HPDE6-E6E7 (cell line): ENCODE data around the gene TMC3.

Experiments
- DNase-seq: peaks from one replicate; pipeline ENCODE4 v3.0.0; 2011; ENCODE audit warnings: missing footprints; ENCODE audit errors: extremely low spot score

The TMC3 gene

GRCh38 chr15:81322676-81323253 is 51.2 kb downstream of the TMC3 start:
- no peak for DNase-seq

DNA sequence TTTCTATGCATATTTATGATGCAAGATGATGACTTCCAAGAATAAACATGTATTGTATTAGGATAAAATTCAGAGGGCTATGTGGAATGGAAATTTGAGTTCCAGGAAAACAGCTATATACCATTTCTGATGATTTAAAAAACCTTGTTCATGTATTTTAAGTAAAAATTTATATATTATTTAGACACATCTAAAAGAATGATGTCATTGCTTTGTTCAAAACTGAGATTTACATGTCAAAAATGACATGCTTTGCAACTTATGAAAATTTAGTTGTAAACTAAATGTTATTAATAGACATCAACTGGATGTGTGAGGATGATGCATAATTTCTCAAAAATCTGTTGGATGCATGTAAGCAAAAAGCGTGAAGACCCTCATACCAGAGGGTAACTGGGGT is 52.3 kb downstream of the TMC3 start:
- no peak for DNase-seq

DNA sequence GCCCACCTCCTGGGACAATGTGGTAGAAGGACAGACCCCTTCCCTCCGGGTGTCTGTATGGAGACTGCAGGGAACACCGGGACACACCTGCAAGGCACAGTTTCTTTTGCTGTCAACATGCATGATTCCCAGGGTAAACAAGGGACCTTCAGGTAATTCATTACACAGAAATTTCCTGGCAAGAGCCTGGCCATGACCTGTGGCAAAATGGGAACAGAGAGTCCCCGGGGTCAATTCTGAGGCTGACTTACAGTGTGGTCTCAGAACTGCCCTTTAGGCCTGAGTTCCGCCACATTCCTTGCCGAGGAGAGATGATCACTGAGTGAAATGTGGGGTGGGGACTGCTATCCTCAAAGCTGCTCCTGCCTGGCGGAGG is 56.4 kb downstream of the TMC3 start:
- no peak for DNase-seq

- DNase-seq: no peak
These were observed 57.7 kb downstream of the TMC3 start for GRCh38 chr15:81316267-81316666.

GRCh38 chr15:81315452-81316175 is 58.4 kb downstream of the TMC3 start:
- no peak for DNase-seq

GRCh38 chr15:81314378-81314777 is 59.6 kb downstream of the TMC3 start:
- DNase-seq: no peak

- DNase-seq: no peak
These were observed 60.3 kb downstream of the TMC3 start for GRCh38 chr15:81313686-81314085.

DNA sequence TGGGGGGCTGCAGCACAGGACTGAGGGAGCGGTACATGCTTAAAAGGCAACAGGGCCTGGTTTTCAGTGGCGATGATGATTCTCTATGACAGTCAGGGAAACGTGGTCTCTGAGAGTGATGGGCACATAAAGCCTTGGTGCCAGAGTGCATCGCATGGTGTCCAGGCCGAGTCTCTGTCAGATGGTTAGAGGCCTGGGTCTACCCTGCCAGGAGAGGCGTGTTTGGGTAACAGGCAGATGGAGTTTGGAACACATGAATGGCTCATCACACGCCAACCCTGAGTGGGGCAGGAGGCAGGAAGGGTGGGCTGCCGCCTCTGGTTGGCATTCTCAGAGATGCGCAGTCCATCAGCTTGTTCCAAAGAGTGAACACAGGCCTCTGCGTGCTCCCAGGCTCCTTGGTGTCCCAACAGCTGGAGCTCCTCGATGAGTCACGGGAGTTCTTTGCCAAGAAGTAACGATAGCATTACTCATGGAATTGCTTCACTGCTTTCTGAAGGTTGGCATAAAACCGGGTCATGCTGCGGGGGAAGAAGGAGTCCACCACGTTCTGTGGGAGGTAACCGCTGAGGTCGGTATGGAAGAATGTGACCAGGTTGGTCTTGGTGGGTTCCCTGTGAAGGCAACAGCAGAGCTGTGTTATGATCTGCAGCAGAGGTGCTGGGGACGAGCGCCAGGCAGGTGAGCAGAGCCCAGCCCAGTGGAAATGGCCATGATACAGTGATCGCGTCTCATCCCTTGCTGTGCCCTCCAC is 61.0 kb downstream of the TMC3 start:
- DNase-seq: peak; percentile 95

DNA sequence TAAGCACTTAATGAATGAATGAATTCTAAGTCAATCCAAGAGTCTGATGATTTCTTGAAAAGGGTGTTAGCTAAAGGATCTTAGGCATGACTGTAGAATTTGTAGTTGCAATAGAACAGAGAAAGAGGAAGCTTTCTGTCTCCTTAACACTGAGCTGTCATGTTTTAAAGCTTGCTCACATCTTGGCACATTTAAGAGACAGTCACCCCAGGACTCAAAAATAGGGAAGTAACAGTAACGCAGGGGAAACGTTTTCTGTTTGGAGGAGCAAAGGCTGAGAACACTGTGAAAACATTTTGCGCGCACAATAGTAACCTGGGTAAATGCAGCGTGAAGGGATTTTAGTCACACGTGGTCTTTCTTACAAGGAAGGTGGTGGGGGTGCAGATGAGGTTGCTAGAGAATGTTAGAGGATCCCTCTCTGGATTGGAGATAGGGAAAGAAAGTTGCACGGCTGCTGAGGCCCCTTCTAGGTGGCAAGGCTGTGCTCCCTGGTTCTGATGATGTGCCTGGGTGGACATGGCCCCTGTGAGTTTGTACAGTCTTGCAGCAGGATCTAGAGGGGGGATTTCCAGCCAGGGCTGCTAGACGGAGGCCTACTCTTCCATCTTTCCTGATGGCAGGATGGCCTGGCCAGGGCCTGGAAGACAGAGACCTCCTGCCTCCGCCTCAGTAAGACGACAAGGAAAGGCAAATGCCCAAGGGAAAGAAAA is 62.1 kb downstream of the TMC3 start:
- DNase-seq: no peak

GRCh38 chr15:81310480-81310879 is 63.5 kb downstream of the TMC3 start:
- DNase-seq: no peak

DNA sequence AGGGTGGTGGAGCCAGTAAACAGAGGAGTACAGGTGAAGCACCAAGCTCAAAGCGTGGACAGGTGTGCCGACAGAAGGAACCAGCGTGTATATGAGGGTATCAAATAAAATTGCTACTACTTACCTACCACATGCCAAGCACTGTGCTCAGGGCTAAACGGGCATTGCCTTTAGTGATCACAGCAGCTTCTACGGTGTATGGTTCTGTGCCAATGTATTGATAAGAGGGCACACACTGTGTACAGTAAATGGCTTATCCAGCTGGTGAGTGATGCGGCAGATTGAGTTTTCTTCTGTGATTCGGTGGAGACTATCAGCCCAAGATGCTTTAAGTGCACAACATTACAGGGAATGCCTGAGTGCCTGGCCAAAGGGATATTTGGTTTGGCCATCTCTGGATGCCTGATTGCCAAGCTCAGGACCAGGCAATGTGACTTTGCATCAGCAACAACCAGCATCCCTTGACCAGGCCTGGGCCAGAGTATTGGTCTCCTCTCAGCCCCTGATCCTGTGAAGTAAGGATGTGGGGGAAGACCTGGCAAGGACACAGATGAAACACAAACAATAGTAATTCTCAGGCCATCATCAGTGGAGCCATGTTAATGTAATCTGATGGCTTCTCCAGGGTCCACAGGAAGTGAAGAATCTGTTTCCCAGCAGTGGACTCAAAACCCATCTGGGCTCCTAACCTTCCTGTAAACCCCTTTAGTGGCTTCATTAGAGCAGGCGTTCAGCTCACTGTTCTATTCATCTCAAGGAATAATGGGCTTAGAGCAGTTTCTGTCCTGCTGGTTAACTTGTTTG is 64.2 kb downstream of the TMC3 start:
- no peak for DNase-seq

- no peak for DNase-seq
These were observed 65.8 kb downstream of the TMC3 start for GRCh38 chr15:81308260-81308659.

GRCh38 chr15:81304226-81304625 is 69.8 kb downstream of the TMC3 start:
- DNase-seq: peak; percentile 44

- DNase-seq: no peak
These were observed 70.5 kb downstream of the TMC3 start for GRCh38 chr15:81303244-81304225.

DNA sequence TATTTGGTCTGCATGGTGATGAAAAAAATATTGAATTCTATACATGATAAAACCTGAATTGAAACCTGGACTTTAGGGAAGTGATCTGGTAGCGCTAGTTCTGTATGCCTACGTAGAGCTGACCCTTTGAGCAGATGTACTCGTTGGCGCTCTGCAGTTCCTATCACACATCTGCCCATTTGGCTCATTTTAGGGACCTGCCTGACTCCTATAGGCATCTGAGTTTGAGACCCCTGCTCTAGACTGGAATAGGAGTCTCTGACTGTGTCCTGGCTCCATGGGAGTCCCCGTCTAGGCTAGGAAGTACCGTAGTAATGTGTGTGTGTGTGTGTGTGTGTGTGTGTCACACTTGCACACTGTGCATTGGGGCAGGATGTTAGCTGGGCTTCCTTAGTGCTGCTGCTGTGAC is 71.3 kb downstream of the TMC3 start:
- DNase-seq: no peak

- DNase-seq: no peak
These were observed 72.1 kb downstream of the TMC3 start for GRCh38 chr15:81301815-81302399.

DNA sequence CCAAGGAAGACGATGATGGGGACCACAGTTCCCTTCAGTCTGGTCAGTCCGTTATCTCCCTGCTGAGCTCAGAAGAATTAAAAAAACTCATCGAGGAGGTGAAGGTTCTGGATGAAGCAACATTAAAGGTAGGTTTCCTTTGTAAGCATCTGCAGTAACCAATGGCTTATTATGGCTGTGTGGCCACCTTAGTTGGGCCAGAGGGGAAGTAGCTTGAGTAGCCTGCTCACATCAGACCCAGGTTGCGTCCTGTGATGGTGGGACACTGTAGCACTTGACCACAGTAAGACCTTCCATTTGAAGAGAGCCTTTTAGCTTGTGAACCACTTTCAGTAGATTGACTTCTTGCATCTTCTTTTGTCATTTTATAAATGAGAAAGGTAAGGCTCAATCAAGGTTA is 72.6 kb downstream of the TMC3 start:
- no peak for DNase-seq

GRCh38 chr15:81299630-81300273 is 74.3 kb downstream of the TMC3 start:
- no peak for DNase-seq

GRCh38 chr15:81299156-81299555 is 74.9 kb downstream of the TMC3 start:
- no peak for DNase-seq
